ENCODE data around the gene SPPL2B. TPM values are rescaled to one million over a fixed set of nuclear protein-coding genes. Genes with fewer than 3 reads are reported as not detected.
"Not testable (repeated sequence)": the region's sequence is repeated elsewhere in the genome, so short reads cannot be mapped to it uniquely, and the experiment has no call there.

Gene SPPL2B, protein sequence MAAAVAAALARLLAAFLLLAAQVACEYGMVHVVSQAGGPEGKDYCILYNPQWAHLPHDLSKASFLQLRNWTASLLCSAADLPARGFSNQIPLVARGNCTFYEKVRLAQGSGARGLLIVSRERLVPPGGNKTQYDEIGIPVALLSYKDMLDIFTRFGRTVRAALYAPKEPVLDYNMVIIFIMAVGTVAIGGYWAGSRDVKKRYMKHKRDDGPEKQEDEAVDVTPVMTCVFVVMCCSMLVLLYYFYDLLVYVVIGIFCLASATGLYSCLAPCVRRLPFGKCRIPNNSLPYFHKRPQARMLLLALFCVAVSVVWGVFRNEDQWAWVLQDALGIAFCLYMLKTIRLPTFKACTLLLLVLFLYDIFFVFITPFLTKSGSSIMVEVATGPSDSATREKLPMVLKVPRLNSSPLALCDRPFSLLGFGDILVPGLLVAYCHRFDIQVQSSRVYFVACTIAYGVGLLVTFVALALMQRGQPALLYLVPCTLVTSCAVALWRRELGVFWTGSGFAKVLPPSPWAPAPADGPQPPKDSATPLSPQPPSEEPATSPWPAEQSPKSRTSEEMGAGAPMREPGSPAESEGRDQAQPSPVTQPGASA
- total RNA-seq = 10 to 100 TPM; 36.4 to 61.2 (median 50.6) TPM
- polyA plus RNA-seq = 100 to 1,000 TPM; 133 to 226 TPM

GRCh38 chr19:2328401-2329148 is at the start of gene SPPL2B, which contains the start of gene LSM7:
SPPL2B (plus strand) TSS chr19:2328684; CDS start chr19:2328710, 26 bp downstream.
LSM7 (minus strand) TSS chr19:2328586; CDS start chr19:2328566, 20 bp downstream.
- Histone ChIP-seq H3K4me1 (peaks cover 33 to 49% (median 36%) of the 10 kb centered on the region in 3 donors), H3K27me3 (no peaks in the 10 kb centered on the region), H3K36me3 (no peaks in the 10 kb centered on the region), H3K4me3 (peak within 1 kb of the TSS; percentile 85 to 99 (median 98)), H3K27ac (peak within 1 kb of the TSS; percentile 67 to 78 (median 71)), H3K9me3 (no peaks in the 10 kb centered on the region)
- DNase-seq (peak; percentile 82 to 97 (median 92)), FAIRE-seq (no peak), ATAC-seq (peak; percentile 77 to 89 (median 87))
- 0% methylated on average over 68 to 89 of the region's 89 CpGs for WGBS, 2 donors
- TF ChIP-seq, protein P1, sequence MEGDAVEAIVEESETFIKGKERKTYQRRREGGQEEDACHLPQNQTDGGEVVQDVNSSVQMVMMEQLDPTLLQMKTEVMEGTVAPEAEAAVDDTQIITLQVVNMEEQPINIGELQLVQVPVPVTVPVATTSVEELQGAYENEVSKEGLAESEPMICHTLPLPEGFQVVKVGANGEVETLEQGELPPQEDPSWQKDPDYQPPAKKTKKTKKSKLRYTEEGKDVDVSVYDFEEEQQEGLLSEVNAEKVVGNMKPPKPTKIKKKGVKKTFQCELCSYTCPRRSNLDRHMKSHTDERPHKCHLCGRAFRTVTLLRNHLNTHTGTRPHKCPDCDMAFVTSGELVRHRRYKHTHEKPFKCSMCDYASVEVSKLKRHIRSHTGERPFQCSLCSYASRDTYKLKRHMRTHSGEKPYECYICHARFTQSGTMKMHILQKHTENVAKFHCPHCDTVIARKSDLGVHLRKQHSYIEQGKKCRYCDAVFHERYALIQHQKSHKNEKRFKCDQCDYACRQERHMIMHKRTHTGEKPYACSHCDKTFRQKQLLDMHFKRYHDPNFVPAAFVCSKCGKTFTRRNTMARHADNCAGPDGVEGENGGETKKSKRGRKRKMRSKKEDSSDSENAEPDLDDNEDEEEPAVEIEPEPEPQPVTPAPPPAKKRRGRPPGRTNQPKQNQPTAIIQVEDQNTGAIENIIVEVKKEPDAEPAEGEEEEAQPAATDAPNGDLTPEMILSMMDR (IDR thresholded peaks at IDR 0.05) = no peak
- intact Hi-C loops (cut with DNase I) = no loop called here

DNA sequence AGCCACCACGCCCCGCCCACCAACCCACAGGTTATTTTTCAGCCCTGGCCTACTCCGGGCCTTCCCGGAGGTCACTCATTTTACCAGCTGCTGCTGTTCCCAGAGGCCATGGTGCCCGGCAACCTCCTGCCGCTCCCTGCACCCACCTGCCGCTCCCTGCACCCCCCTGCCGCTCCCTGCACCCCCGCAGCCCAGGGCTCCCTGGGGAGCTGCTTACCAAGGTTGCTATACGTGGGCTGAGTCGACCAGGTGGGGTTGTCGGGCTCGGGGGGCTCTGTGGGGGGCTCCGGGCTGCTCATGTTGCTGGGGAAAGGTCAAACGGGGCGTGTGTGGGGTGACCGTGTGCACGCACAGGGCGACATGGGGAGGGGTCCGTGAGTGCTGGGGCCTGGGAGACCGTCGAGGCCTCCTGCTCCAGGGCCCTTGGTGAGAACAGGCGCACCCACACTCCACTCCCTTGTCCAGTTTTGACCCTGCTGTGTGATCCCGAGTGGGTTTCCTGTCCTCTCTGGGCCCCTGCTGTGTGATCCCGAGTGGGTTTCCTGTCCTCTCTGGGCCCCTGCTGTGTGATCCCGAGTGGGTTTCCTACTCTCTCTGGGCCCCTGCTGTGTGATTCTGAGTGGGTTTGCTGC is 47.7 kb upstream of the SPPL2B start:
- peak; percentile 43 to 83 (median 60) for ATAC-seq
- H3K36me3 ChIP-seq = no peaks in the 10 kb centered on the region
- H3K27me3 ChIP-seq = no peaks in the 10 kb centered on the region
- no peak for FAIRE-seq
- no peak overlapping the region for H3K4me3 ChIP-seq
- TF ChIP-seq, protein P1 (IDR thresholded peaks at IDR 0.05) = no peak
- intact Hi-C loops (cut with DNase I) = no loop called here
- no peak overlapping the region for H3K27ac ChIP-seq
- peaks cover 0 to 5% (median 0%) of the 10 kb centered on the region in 3 donors for H3K4me1 ChIP-seq
- H3K9me3 ChIP-seq = no peaks in the 10 kb centered on the region
- 50 to 54% methylated on average over 22 to 26 of the region's 26 CpGs for WGBS, 2 donors
- peak in 4 of 6 donors; percentile 63 to 80 (median 69) for DNase-seq

DNA sequence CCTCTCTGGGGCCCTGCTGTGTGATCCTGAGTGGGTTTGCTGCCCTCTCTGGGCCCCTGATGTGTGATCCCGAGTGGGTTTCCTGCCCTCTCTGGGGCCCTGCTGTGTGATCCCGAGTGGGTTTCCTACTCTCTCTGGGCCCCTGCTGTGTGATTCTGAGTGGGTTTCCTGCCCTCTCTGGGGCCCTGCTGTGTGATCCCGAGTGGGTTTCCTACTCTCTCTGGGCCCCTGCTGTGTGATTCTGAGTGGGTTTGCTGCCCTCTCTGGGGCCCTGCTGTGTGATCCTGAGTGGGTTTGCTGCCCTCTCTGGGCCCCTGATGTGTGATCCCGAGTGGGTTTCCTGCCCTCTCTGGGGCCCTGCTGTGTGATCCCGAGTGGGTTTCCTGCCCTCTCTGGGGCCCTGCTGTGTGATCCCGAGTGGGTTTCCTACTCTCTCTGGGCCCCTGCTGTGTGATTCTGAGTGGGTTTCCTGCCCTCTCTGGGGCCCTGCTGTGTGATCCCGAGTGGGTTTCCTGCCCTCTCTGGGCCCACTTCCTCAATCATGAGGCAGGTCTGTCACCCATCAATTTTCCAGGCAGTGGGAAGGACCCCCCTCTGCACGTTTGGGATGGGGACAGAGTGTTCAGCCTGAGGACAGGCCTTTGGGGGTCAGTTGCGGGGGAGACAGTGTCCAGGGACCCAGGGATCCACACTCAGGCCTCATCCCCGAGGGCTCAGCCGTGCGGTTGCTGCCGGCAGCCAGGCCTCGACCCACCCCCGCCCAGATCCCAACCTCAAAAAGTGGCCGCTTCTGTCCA is 47.0 kb upstream of the SPPL2B start:
- intact Hi-C loops (cut with DNase I); H3K36me3 ChIP-seq; H3K27me3 ChIP-seq; H3K4me1 ChIP-seq; H3K9me3 ChIP-seq; DNase-seq; FAIRE-seq: not testable (repeated sequence)
- H3K4me3 ChIP-seq = peak overlapping the region in 1 of 4 donors; percentile 29
- ATAC-seq = peak in 2 of 4 donors; percentile 6 to 31
- 40 to 53% methylated on average over 14 to 16 of the region's 16 CpGs for WGBS, 2 donors
- peak overlapping the region in 1 of 4 donors; percentile 22 for H3K27ac ChIP-seq

GRCh38 chr19:2282062-2282861 is 46.2 kb upstream of the SPPL2B start, which contains the start of gene PEAK3:
PEAK3 (minus strand) TSS chr19:2282175; CDS start chr19:2280931, 1,244 bp downstream.
- TF ChIP-seq, protein P1 (IDR thresholded peaks at IDR 0.05) = no peak
- FAIRE-seq = no peak
- intact Hi-C loops (cut with DNase I) = no loop called here
- WGBS, 2 donors = 42 to 44% methylated on average over 41 of the region's 41 CpGs
- Histone ChIP-seq H3K27me3 (no peaks in the 10 kb centered on the region), H3K4me1 (peaks cover 0 to 5% (median 0%) of the 10 kb centered on the region in 3 donors), H3K4me3 (peak within 1 kb of the TSS in 1 of 4 donors; percentile 29), H3K36me3 (no peaks in the 10 kb centered on the region), H3K9me3 (no peaks in the 10 kb centered on the region), H3K27ac (peak within 1 kb of the TSS in 1 of 4 donors; percentile 22)
- DNase-seq = peak in 2 of 6 donors; percentile 70
- ATAC-seq = peak in 3 of 4 donors; percentile 58 to 80 (median 75)
